DND-41 (cell line): Measurements from ENCODE around the gene RNASET2.

Experiments
- ATAC-seq: fragments of 200-7000 bp; cut with Tn5 transposase; 3 replicates; pipeline ENCODE4 v1.9.1; 2021; ENCODE audit warnings: low read depth; ENCODE audit not compliant: insufficient read depth
- DNase-seq: peaks from one replicate; pipeline ENCODE4 v3.0.0-alpha.2; 2020
- H2AFZ ChIP-seq: 2 replicates; pipeline ENCODE4 v1.6.0; 2012; ENCODE audit warnings: low read depth, low read length
- H3K27ac ChIP-seq: 2 replicates; pipeline ENCODE4 v1.5.1; 2012; ENCODE audit warnings: low read length, inconsistent platforms
- H3K27me3 ChIP-seq: fragments of 200-600 bp; sonication (generic); 2 replicates; pipeline ENCODE4 v1.6.0; 2012; ENCODE audit warnings: low read length, mild to moderate bottlenecking, inconsistent platforms; ENCODE audit not compliant: insufficient read depth, poor library complexity
- H3K36me3 ChIP-seq: 2 replicates; pipeline ENCODE4 v1.5.1; 2012; ENCODE audit warnings: low read length, inconsistent platforms; ENCODE audit not compliant: insufficient read depth
- H3K4me1 ChIP-seq: 2 replicates; pipeline ENCODE4 v1.5.1; 2012; ENCODE audit warnings: mild to moderate bottlenecking, low read length; ENCODE audit not compliant: insufficient read depth
- H3K4me2 ChIP-seq: 2 replicates; pipeline ENCODE4 v1.6.0; 2012; ENCODE audit warnings: mild to moderate bottlenecking, moderate library complexity, low read length, inconsistent platforms; ENCODE audit not compliant: insufficient read depth
- H3K4me3 ChIP-seq, 2 experiments: fragments of 200-600 bp in 1 of 2; shearing (Covaris generic) in 1 of 2; 2 replicates each; pipeline ENCODE4 v1.5.1; 2012 to 2016; ENCODE audit warnings: inconsistent platforms in 2 of 2, low read length in 2 of 2, mild to moderate bottlenecking in 2 of 2, low read depth in 1 of 2, moderate library complexity in 1 of 2
- H3K79me2 ChIP-seq: 2 replicates; pipeline ENCODE4 v1.6.0; 2012; ENCODE audit warnings: low read length, inconsistent platforms; ENCODE audit not compliant: insufficient read depth
- H3K9ac ChIP-seq: 2 replicates; pipeline ENCODE4 v1.6.0; 2012; ENCODE audit warnings: low read depth, mild to moderate bottlenecking, inconsistent platforms, low read length, moderate library complexity
- H3K9me3 ChIP-seq: 2 replicates; pipeline ENCODE4 v1.5.1; 2012; ENCODE audit warnings: low read length, moderate library complexity, mild to moderate bottlenecking, inconsistent platforms; ENCODE audit not compliant: insufficient read depth, severe bottlenecking
- H4K20me1 ChIP-seq: 2 replicates; pipeline ENCODE4 v1.6.0; 2012; ENCODE audit warnings: low read length; ENCODE audit not compliant: insufficient read depth
- EZH2 ChIP-seq: IDR thresholded peaks from 3 replicates; pipeline ENCODE4 v1.6.1; 2012; ENCODE audit warnings: borderline replicate concordance, low read depth, mild to moderate bottlenecking, moderate library complexity, low read length, inconsistent platforms; ENCODE audit not compliant: severe bottlenecking
- TF ChIP-seq, protein P1 (sequence below): IDR thresholded peaks from 2 replicates; pipeline ENCODE4 v1.5.1; 2012; ENCODE audit warnings: borderline replicate concordance, low read length, moderate library complexity, mild to moderate bottlenecking; ENCODE audit not compliant: poor library complexity, severe bottlenecking; ENCODE audit errors: extremely low read depth

RNASET2 gene

DNA sequence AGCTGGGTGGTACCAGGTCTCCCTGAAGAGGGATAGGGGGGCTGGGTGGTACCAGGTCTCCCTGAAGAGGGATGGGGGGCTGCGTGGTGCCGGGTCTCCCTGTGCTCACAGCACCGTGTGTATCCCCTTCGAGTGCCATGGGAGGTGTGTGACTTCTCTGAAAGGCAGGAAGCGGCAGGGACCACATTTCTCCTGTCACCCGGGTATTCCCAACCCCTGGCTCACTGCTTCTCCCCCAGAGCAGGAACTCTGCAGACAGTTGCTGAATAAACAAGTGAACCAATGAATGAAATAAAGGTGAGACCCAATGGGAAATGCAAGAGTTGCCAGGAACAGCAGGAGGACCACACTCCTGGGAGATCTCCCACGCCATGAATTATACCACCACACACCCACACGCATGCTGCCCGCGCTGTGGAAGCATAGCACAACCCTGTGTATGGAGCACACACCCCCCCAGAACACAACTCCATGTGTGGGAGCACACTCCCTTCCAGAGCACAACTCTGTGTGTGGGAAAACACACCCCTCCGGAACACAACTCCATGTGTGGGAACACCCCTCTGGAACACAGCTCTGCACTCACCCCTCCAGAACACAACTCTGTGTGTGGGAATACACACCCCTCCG lies 50.7 kb downstream of the RNASET2 start:
- Histone ChIP-seq H3K36me3 (no peaks in the 10 kb centered on the region), H3K79me2 (no peaks in the 10 kb centered on the region), H3K4me1 (peaks cover 5% of the 10 kb centered on the region; the same call in 1 of the 2 replicates), H4K20me1 (no peaks in the 10 kb centered on the region; the same call in 1 of the 2 replicates), H3K4me2 (no peak overlapping the region), H3K4me3 (no peak overlapping the region), H3K9ac (no peak overlapping the region), H2AFZ (no peak overlapping the region), H3K27ac (no peak overlapping the region), H3K9me3 (no peaks in the 10 kb centered on the region), H3K27me3 (no peaks in the 10 kb centered on the region)
- TF ChIP-seq EZH2, result no peak
- TF ChIP-seq, protein P1, sequence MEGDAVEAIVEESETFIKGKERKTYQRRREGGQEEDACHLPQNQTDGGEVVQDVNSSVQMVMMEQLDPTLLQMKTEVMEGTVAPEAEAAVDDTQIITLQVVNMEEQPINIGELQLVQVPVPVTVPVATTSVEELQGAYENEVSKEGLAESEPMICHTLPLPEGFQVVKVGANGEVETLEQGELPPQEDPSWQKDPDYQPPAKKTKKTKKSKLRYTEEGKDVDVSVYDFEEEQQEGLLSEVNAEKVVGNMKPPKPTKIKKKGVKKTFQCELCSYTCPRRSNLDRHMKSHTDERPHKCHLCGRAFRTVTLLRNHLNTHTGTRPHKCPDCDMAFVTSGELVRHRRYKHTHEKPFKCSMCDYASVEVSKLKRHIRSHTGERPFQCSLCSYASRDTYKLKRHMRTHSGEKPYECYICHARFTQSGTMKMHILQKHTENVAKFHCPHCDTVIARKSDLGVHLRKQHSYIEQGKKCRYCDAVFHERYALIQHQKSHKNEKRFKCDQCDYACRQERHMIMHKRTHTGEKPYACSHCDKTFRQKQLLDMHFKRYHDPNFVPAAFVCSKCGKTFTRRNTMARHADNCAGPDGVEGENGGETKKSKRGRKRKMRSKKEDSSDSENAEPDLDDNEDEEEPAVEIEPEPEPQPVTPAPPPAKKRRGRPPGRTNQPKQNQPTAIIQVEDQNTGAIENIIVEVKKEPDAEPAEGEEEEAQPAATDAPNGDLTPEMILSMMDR, result no peak
- no peak for DNase-seq
- no peak for ATAC-seq

DNA sequence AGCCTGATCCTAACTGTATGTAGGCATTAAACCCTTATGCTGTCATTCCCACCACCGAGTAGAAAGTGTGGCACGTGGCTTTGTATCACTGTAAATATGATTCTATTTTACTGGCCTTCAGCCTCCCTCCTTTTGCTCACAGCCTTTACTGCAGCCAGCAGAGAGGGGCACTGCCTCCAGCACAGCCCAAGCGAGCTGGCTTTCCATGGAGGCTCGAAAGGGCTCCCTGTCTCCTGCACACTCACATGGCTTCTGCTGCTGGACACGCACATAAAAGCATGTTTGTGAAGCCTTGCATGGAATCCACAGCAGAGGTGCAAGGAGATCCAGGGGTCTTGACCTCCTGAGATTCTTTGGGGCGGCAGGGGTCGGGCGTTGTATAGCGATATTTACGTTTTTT lies 51.3 kb downstream of the RNASET2 start:
- TF ChIP-seq EZH2, result no peak
- TF ChIP-seq, protein P1, result no peak
- no peak for ATAC-seq
- Histone ChIP-seq H4K20me1 (no peaks in the 10 kb centered on the region; the same call in 1 of the 2 replicates), H3K4me3 (no peak overlapping the region), H3K9ac (no peak overlapping the region), H3K4me2 (no peak overlapping the region), H3K27me3 (no peaks in the 10 kb centered on the region), H3K79me2 (no peaks in the 10 kb centered on the region), H3K36me3 (no peaks in the 10 kb centered on the region), H3K27ac (no peak overlapping the region), H3K4me1 (peaks cover 5% of the 10 kb centered on the region; the same call in 1 of the 2 replicates), H3K9me3 (no peaks in the 10 kb centered on the region), H2AFZ (no peak overlapping the region)
- DNase-seq, result no peak

DNA sequence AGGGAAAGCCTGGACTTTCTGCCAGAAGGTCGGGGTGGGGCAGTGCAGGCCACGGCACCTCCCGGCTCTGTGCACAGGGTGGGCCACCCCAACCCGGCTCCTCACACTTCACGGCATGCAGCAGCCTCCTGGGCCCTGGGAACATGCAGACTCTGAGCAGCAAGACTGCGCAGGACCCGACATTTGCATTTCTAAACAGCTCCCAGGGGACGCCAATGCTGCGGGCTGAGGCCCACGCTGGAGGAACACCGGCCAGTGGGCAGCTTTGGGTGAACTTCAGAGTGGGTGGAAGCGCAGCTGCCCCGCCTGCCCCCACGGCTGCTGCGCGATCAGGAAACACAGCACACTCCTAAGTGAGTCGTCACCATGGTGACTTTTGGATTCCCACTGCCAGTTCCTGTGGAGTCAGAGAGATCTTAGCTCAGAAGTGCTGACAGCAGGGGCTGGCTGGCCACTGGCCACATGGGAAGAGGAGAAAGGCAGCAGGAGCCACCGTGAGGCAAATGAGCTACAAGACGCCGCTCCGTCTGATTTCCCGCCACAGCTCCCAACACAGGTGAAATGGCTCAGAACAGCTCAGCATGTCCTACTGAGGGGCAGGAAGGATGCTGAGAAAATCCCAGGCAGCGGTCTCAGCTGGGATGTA lies 52.1 kb downstream of the RNASET2 start:
- Histone ChIP-seq H3K9ac (no peak overlapping the region), H3K27me3 (no peaks in the 10 kb centered on the region), H3K27ac (no peak overlapping the region), H3K4me1 (peaks cover 5% of the 10 kb centered on the region; the same call in 1 of the 2 replicates), H3K36me3 (no peaks in the 10 kb centered on the region), H3K4me2 (no peak overlapping the region), H3K4me3 (no peak overlapping the region), H4K20me1 (no peaks in the 10 kb centered on the region; the same call in 1 of the 2 replicates), H3K9me3 (no peaks in the 10 kb centered on the region), H2AFZ (no peak overlapping the region), H3K79me2 (no peaks in the 10 kb centered on the region)
- DNase-seq (no peak), ATAC-seq (no peak)
- TF ChIP-seq, protein P1, result no peak
